GM21447 (cell line): ENCODE data around the gene FBXW7.

Experiments
- ATAC-seq: cut with Tn5 transposase; IDR thresholded peaks from one replicate; pipeline ENCODE4 v1.9.1; 2021; ENCODE audit not compliant: unreplicated experiment

FBXW7 gene

GRCh38 chr4:152346526-152346925, 189.4 kb downstream of the FBXW7 start:
- ATAC-seq = no peak

GRCh38 chr4:152344001-152344400, 191.9 kb downstream of the FBXW7 start:
- ATAC-seq = no peak

GRCh38 chr4:152342293-152342692, 193.6 kb downstream of the FBXW7 start:
- no peak for ATAC-seq

GRCh38 chr4:152340818-152341217, 195.1 kb downstream of the FBXW7 start:
- no peak for ATAC-seq

- ATAC-seq = no peak
Measured at GRCh38 chr4:152339576-152339975, 196.3 kb downstream of the FBXW7 start.

- ATAC-seq = no peak
Measured at GRCh38 chr4:152334931-152335330, 201.0 kb downstream of the FBXW7 start.

GRCh38 chr4:152331042-152331441, 204.8 kb downstream of the FBXW7 start:
- ATAC-seq = no peak

GRCh38 chr4:152328582-152328981, 207.3 kb downstream of the FBXW7 start:
- no peak for ATAC-seq

GRCh38 chr4:152327606-152328453, 208.1 kb downstream of the FBXW7 start:
- no peak for ATAC-seq

- ATAC-seq = no peak
Measured at GRCh38 chr4:152325831-152326230, 210.1 kb downstream of the FBXW7 start.

- ATAC-seq = no peak
Measured at GRCh38 chr4:152323221-152323620, 212.7 kb downstream of the FBXW7 start.

GRCh38 chr4:152322656-152323055, 213.2 kb downstream of the FBXW7 start:
- ATAC-seq = no peak

GRCh38 chr4:152321923-152322322, 214.0 kb downstream of the FBXW7 start:
- no peak for ATAC-seq

- no peak for ATAC-seq
Measured at GRCh38 chr4:152321398-152321797, 214.5 kb downstream of the FBXW7 start.

- no peak for ATAC-seq
Measured at GRCh38 chr4:152316969-152317368, 218.9 kb downstream of the FBXW7 start.

- ATAC-seq = no peak
Measured at GRCh38 chr4:152310257-152310656, 225.6 kb downstream of the FBXW7 start.

- ATAC-seq = no peak
Measured at GRCh38 chr4:152309418-152309817, 226.5 kb downstream of the FBXW7 start.

GRCh38 chr4:152308951-152309350, 226.9 kb downstream of the FBXW7 start:
- ATAC-seq = no peak

- ATAC-seq = no peak
Measured at GRCh38 chr4:152307669-152308068, 228.2 kb downstream of the FBXW7 start.

- ATAC-seq = no peak
Measured at GRCh38 chr4:152306541-152306940, 229.4 kb downstream of the FBXW7 start.

- ATAC-seq = peak; percentile 95
Measured at GRCh38 chr4:152304220-152304619, 231.7 kb downstream of the FBXW7 start.

- ATAC-seq = no peak
Measured at GRCh38 chr4:152301381-152301780, 234.5 kb downstream of the FBXW7 start.

- ATAC-seq = no peak
Measured at GRCh38 chr4:152299553-152299952, 236.3 kb downstream of the FBXW7 start.
